ENCODE results near the gene FTO.
A peak's percentile ranks its signal among the peaks of the same experiment; 100 is the strongest.
"Not testable (repeated sequence)": the region's sequence is repeated elsewhere in the genome, so short reads cannot be mapped to it uniquely, and the experiment has no call there.

Gene FTO

DNA sequence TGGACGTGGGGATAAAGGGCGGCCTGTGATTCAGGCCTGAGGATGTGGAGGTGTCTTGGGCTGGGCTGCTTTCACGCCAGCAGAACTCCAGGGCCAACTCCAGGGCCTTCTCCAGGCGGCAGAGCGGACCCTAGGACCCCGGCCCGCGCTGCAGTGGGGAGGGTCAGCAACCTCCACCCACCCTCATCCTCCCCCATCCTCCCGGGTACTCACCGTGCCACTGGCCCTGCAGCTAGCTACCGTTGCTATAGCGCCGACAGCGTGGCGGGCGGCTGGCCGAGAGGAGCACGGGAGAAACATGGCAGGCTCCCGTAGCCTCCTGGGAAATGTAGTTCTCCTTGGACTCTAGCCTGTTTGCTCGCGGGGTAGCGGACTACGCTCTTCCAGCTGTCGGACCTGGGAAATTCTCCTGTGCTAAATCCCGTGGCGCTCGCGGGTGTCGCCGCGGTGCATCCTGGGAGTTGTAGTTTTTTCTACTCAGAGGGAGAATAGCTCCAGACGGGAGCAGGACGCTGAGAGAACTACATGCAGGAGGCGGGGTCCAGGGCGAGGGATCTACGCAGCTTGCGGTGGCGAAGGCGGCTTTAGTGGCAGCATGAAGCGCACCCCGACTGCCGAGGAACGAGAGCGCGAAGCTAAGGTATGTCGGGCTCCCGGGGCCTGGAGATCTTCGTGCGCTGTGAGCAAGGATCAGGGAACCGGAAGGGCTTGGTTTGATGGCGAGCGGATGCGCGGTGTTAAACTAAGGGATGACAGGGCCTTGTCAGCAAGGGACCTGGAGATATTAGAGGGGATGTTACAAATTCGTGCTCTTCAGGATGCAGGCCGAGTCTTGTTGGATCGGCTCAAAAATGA lies at the start of gene FTO, which contains the start of gene RPGRIP1L:
TSS of gene FTO (plus strand) at position 567 of the 855 bp plus-strand sequence.
TSS of gene RPGRIP1L (minus strand) at position 270 of the 855 bp plus-strand sequence. CDS start 3,136 bp downstream, outside the sequence.
- peak; percentile 91 to 92 for DNase-seq (ENCODE audit: low read depth in 2 of 2, low spot score in 1 of 2)

DNA sequence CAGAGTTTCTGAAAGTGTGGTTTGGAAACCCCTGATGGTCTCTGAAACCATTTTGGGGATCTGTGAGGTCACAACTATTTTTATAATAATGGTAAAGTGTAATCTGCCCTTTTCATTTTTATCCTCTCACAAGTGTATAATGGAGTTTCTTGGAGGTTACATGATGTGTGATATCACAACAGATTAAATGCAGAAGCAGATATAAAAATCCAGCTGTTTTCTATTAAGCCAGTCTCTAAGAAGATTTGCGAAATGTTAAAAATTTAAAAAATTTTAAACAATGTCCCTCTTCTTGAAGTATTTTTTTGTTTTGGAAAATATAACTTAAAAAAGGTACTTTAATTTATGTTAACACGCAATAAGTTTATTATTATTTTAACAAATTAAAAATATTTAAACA lies 49.0 kb upstream of the FTO start:
- DNase-seq (ENCODE audit: low read depth in 2 of 2, low spot score in 1 of 2), result no peak

DNA sequence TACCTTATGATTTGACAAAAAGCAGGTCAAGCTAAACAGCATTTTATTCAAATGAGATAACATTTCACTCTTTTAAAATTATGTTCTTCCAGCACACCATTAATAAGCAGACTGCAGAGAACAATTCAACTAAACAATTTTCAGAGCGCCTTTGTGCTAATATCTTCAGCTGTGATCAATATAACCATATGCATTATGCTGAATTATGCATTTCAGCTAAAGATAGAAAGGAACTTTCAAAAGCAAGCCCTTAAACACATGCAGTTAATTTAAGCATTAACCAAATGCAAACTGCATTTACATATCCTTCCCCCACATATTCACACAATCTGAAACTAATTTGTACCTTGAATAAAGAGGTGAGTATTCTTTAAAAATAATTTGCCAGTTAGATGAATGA lies 41.9 kb upstream of the FTO start:
- no peak for DNase-seq (ENCODE audit: low read depth in 2 of 2, low spot score in 1 of 2)

DNA sequence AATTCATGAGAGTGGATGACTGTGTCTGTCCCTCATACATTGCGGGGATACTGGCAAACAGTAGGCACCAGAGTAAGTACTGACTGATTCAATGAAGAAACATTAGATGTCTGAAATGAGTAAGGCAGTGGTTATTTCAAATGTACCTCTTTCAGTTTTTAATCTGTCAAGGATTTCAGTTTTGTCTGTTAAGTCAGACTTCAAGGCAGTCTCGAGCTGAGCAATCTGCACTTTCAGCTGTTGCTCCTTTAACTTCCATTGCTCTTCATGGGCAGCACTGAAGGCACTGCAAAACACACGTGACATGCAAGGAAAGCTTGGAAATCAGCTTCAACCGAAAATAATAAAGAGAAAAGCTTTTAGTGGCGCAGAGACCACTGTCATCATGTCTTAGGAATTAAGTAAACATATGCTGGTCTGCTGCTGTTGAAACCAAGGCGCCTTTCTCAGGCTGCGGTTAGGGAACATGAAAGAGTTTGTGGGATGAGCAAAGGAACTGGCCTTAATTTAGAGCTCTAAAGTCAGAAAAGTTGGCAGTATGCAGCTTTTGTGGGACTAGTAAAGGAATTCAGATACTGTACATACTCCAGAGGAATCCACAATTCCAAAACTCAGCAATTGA lies 39.1 kb upstream of the FTO start:
- no peak for DNase-seq (ENCODE audit: low read depth in 2 of 2, low spot score in 1 of 2)

DNA sequence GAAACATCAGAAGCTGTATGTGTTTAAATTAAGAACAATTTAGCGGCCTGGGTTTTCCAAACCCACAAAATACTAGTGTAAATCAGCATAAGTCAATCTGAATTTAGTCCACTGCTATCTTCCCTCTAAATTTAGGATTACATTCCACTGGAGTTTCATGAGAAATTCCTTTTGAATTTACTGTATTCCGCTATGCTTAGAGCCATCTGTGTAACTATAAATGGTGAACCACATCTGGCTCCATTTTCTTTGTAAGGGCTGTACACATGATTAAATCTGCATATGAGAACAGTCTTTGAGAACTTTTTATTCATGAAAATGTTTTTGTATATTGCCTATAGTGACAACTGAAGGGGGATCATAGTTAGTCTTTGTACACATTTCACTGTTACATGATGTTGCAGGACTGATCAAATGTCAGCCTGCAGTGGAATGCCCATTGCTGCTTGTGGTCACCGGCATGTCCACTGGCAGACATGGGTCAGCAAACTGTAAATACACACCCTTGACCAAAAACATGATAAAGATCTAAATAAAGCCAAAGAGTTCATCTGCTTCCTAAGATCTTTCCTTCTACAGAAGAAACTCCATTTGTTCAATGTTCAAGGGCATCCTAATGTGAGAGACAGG lies 37.1 kb upstream of the FTO start:
- no peak for DNase-seq (ENCODE audit: low read depth in 2 of 2, low spot score in 1 of 2)

DNA sequence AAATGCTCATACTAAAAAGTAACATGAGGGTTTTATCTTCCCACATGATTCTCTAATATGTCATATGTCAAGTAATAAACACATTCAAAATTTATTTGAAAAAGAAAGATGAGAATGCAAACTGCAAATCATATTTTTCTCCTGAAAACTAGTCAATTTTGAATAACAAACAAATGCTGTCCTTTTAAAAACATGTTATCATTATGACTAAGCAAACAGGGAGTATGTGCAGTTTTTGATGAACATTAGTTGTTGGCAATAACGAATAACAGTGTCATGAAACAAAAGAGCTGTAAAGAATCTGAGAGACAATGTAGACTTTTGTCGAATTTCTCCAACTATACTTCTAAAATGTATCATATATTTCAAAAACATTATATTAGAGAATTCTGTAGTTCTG lies 35.1 kb upstream of the FTO start:
- DNase-seq (ENCODE audit: low read depth in 2 of 2, low spot score in 1 of 2), result no peak

DNA sequence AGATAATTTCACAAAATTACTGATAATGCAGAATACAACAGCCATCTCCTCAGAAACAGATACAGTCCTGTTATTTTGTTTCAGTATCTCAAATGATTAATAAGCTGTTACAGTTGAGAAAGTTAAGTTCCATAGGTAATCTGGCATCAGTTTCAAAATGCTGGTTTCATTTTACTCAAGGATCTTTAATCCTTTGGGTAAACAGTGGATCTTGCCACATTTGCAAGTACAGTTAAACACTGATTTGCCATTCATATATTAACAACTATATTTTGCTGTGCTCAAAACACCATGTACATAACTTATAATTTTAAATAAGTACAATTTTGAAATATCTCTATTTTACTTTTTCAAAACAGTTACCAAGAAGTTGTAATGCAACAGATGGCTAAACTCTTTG lies 31.5 kb upstream of the FTO start:
- no peak for DNase-seq (ENCODE audit: low read depth in 2 of 2, low spot score in 1 of 2)

DNA sequence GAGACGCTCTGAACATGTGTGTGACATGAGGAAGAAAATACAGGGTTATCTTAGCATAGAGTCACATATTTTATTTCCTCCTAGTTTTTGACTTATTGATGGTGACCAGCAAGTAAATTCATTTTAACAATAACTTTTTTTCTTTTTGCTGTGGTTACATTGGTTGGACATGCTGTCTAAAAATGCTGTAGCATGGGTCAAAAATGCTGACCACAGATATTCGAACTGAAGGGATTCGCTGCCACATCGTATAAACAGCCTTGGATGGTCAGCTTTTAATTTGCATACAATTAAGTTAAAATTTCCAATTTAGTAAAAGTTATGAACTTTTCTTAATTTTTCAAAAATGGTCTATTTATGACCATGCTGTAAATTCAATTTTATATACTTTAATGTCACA lies 30.8 kb upstream of the FTO start:
- no peak for DNase-seq (ENCODE audit: low read depth in 2 of 2, low spot score in 1 of 2)

DNA sequence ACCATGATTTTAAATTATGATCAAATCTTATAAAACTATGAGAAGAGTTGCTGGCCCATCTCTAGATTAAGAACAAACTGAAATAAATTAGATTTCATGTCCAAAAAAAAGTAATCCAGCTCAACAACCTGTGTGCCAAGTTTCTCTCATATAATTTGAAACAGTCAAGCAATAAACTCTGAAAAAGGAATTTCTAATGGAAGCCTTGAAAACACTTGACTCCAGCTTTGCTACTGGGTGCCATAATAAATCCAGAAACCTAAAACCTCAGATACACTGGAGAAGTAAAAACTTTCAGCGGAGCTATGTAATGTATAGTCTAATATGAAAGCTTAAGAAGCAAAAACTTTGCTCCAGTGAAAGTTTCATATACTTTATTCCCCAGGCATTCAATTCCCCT lies 25.8 kb upstream of the FTO start:
- DNase-seq (ENCODE audit: low read depth in 2 of 2, low spot score in 1 of 2), result no peak

DNA sequence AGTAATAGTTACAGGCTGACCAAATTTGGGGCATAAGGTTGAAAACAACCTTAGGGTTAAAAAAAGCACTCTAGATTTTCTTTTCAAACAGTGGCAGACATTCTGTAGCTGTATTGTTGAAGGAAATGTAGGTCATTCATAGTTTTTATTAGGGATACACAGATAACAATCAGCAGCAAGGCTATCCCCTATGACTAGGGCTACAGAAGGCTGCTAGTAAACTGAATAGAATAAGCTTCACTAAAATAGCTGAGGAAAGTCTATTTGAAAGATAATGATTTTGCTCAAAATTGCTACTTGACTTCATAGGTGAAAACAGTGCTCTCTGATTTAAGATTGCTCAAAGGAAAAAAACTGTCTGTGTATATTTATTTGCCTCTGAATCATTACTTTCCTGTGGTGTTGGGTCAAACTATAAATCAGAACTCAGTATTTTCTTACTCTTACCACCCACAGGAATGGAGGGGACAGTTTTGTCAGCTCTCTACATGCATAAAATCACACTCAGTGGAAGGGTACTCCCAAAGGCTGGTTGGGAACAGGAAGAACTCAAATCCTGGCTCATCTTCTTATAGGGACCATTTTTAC lies 25.1 kb upstream of the FTO start:
- DNase-seq (ENCODE audit: low read depth in 2 of 2, low spot score in 1 of 2), result no peak

DNA sequence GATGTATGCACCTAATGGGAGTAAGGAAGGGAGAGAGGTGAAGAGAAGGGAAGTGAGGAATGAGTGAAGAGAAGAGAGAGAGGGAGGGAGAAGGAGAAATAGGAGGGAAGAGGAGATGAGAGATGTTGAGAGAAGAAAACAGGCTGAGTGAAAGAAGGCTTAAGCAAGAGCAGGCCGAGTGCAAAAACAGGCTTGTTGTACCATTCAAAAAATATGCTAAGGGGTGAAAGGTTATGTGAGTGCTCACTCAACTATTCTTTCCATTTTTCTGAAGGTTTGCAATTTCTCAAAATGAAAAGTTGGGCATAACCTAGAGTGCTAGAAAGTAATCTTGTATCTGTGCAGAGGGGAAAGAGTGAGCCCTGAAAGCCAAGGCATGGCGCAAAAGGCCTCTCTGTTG lies 23.2 kb upstream of the FTO start:
- no peak for DNase-seq (ENCODE audit: low read depth in 2 of 2, low spot score in 1 of 2)

DNA sequence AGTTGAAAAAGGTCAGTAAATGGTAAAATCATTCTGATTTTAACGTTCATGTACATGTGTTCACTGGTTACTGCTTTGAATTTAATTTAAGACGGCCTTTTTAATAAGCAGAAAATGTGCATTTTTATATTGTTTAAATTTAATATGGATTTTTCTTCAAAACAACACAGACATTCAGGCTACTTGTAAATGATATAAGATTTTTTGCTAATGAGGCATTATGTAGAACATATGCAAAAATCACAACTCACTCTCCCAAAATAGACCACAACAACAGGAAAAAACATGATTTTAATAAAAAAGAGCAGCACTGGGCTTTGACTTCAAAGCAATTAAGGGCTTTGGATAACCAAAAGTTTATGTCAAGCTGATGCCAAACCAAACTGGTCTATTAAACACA lies 22.6 kb upstream of the FTO start:
- no peak for DNase-seq (ENCODE audit: low read depth in 2 of 2, low spot score in 1 of 2)

DNA sequence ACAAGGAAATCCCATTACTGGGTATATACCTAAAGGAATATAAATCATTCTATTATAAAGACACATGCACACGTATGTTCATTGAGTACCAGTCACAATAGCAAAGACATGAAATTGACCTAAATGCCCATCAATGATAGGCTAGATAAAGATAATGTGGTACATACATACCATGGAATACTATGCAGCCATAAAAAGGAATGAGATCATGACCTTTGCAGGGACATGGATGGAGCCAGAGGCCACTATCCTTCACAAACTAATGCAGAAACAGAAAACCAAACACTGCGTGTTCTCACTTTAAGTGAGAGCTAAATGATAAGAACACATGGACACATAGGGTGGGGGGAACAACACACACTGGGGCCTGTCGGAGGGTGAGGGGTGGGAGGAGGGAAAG lies 18.6 kb upstream of the FTO start:
- DNase-seq (ENCODE audit: low read depth in 2 of 2, low spot score in 1 of 2), result not testable (repeated sequence)

DNA sequence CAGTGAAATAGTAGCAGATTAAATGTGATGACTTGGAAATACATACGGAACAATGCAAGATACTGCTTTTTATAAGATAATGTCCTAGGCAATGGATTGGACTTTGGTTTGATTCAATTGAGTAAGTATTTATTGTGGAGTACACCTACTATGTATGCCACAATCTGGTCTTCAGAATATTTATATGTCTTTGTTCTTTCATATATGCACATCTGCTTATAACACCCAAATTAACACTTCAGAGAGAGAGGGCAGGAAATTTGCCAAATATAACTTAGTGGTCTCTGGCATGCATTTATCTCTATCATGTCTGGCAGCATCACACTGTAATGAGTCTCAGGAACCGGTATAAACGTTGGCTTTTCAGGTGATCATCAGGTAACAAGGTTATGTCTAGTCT lies 17.2 kb upstream of the FTO start:
- DNase-seq (ENCODE audit: low read depth in 2 of 2, low spot score in 1 of 2), result no peak

DNA sequence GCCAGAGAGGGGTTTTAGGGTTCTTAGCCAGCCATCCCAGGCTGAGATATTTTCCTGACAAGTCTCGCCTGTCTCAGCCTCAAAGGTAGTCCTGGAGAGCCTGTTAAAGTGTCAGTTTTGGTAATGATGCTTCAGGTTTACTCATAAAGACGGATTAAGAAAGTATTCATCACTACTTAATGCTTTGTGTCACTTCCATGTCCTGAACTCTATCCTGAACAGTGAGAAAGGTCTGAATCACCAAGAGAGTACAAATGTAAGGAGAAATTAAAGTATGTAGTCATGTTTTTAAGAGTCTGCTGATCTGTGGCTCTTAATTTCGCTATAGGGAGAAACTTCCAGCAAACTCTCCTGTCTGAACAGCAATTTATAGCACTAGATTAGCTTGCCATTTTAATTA lies 14.3 kb upstream of the FTO start:
- no peak for DNase-seq (ENCODE audit: low read depth in 2 of 2, low spot score in 1 of 2)

DNA sequence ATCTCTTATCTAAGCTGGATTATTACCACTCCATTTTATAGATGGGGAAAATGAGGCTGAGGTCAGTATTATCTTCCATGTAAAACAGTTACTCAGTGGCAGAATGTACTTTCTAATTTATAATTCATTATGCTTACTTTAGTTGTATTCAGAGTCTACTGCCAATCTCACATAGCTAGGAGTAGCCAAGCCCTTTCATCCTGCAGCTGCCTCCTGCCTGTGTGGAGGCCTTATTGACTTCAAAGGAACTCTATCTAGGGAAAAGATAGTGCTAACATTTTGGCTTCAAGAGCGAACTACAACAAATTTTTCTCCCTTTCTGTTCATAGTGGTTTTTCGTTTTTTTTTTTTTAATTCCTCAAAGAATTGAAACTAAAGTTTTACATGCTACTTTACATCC lies 13.2 kb upstream of the FTO start:
- no peak for DNase-seq (ENCODE audit: low read depth in 2 of 2, low spot score in 1 of 2)

DNA sequence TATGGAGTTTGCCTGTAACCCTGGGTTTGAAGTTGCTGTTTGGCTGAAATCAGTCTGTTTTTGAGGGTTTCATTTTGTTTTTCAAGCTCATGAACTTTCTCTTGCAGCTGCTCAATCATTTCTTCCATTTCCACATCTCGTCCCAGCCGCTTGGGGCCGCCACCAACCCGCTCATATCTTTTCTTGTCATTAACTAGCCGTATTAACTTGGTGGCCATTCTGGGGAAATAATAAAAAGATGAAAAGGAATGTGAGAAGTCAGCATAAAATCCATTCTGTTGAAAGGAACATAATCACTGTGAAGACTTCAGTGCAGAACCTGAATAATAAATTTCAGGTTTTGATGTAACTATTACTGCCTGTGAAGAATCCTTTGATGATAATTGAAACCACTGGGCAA lies 11.8 kb upstream of the FTO start:
- no peak for DNase-seq (ENCODE audit: low read depth in 2 of 2, low spot score in 1 of 2)

DNA sequence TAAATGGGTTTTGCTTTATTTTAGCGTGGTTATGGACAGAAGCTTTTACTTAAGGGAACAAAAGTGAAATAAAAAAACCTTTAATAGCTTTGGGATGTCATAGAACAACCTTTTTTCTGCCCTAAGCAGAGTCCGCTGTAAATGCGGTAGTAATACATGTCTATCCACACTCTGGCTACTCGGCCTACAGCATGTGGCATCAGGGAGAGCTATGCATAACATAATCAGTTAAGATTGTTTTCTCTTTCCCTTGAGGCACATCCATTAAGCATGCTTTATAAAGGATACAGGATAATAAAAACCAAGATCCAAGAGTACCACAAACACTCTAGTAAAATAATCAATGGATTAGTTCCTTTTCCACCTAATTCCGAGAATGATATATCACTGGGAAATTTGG lies 10.6 kb upstream of the FTO start:
- DNase-seq (ENCODE audit: low read depth in 2 of 2, low spot score in 1 of 2), result no peak

DNA sequence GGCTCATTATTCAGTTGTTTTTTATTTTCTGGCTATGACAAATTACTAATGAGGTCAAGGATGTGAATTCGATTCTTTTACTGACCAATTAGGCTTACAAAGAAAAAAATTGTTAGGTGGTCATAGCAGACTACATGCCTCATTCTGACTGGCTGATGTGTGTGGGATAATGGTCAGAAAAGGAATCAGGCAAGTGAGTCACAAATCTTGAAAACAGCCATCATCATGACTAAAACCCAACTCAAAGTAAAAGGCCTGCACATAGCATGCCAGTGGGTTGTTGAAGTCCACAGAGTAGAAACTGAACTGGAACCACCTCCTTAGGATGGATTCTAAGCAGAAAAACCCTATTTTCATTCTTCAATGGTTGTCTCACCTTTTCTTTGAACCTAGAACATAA lies 8.9 kb upstream of the FTO start:
- no peak for DNase-seq (ENCODE audit: low read depth in 2 of 2, low spot score in 1 of 2)

DNA sequence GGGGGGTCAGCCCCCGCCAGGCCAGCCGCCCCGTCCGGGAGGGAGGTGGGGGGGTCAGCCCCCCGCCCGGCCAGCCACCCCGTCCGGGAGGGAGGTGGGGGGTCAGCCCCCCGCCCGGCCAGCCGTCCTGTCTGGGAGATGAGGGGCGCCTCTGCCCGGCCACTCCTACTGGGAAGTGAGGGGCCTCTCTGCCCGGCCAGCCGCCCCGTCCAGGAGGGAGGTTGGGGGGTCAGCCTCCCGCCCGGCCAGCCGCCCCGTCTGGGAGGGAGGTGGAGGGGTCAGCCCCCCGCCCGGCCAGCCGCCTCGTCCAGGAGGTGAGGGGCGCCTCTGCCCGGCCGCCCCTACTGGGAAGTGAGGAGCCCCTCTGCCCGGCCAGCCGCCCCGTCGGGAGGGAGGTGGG lies 5.7 kb upstream of the FTO start:
- not testable (repeated sequence) for DNase-seq (ENCODE audit: low read depth in 2 of 2, low spot score in 1 of 2)

DNA sequence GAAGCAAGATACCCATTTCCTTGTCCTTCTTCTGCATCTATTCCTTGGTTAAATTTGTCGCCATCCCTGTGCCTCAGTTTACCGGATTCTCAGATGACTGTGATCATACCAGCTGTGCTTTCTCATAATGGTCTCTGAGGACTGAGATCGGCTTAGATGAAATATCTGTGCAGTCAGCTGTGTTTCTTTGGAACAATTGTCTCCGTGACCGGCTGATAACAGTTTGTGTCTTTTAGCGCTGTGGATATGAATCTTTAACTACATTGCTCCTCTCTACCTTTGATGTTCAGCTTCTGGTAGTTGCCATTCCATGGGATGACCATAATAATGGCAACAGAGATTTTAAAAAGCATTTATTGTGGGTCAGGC lies 473 bp downstream of the FTO start:
- no peak for DNase-seq (ENCODE audit: low read depth in 2 of 2, low spot score in 1 of 2)

DNA sequence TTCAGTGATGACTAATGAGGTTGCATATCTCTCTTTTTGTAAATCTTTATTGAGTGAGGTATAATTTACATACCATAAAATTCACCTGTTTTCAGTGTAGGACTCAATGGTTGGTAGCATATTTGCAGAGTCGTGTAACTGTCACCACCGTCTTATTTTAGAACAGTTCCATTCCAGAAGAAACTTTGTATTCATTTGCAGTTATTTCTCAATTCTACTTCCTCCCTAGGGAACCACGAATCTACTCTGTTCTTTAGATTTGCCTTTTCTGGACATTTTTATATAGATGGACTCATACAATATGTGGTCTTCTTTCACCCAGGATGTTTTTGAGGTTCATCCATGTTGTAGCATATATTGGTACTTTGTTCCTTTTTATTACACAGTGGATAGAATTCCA lies 3.7 kb downstream of the FTO start:
- DNase-seq (ENCODE audit: low read depth in 2 of 2, low spot score in 1 of 2), result no peak
